HG03521 (cell line): ENCODE measurements around the gene CHRDL2.
"Not testable (repeated sequence)": the region's sequence is repeated elsewhere in the genome, so short reads cannot be mapped to it uniquely, and the experiment has no call there.

Source experiments
- ATAC-seq: cut with Tn5 transposase; IDR thresholded peaks from one replicate; pipeline ENCODE4 v1.9.1; 2021; ENCODE audit warnings: mild to moderate bottlenecking, moderate library complexity; ENCODE audit not compliant: unreplicated experiment

The CHRDL2 gene

DNA sequence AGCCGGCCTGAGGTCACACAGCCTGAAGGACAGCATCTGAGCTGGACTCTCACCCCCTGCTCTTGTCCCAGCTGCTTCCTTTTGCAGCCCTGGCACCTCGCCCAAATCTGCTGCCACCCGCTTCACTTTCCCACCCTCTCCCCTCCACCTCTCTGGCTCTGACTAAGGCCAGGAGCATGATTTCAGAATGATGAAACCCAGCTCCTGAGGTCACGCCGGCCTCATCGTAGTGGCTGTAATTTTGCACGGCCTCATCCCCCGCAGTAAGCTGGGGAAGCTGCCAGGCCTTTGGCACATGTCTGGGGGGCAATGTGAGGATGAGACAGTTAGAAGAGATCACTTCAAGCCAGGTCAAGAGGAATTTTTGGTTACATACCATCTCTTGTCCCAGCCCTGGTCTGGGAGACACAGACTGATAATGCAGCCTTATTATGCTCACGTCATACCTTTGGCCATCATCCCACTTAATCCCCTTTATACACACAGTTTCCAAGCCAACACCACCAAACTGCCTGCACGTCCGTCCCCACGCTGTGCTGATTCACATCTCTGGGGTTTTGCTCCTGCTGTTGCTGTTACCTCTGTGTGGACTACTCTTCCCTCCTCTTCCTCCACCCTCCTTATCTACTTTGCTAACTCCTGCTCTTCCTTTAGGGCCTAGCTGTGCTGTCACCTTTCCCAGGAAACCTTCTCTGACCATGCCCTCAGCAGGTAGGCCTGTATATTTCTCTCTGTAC lies 58.1 kb downstream of the CHRDL2 start:
- ATAC-seq: no peak

DNA sequence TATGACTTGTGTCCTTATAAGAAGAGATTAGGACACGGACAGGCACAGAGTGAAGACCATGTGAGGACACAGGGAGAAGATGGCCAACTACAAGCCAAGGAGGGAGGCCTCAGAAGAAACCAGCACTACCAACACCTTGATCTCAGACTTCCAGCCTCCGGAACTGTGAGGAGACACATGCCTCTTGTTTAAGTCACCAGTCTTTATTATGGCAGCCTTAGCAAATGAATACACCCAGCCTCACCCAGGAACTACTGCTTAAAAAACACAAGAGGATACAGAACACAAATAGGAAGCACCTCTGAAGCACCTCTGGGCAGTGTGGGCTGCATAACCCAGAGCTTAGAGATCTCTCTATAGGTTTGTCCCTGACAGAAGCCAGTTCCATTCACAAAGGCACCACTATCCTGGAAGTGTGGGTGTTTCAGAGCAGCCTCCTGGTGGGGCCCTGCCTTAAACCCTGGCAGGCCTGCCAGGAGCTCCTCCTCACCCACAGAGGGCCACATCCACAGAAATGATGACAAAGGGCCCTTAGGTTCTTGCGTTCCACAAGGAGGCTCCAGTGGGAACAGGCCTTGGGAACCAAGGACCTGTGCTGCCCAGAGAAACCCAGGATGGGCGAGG lies 58.8 kb downstream of the CHRDL2 start:
- no peak for ATAC-seq

DNA sequence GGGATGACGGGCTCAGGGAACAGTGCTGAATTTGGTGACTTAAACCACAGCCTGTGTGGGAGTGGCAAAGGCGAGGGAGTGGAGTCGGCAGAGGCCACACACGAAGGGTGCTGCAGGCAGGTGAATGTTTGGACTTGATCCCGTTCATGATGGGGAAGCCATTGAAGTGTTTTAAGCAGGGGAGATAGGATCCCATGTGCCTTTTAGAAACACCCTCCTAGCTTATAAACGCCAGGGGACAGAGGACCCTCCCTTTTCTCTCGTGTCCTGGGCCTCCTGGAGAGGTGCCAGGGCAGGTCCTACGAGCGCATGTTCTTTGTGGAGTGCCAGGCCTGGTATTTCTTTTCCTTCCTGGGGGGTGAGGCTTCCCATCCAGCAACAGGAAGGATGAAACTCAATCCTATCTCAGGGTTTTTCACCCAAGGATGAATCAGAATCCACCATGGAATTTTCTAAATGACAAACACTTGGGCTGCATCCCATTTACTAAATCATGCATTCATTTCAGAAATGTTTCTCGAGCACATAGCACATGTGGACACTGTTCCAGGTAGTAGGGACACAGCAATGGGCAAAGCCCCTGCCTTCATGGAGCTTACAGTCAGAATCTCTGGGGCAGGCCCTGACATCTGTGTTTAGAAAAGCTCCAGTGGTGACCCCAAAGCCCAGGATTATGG lies 59.6 kb downstream of the CHRDL2 start:
- no peak for ATAC-seq

DNA sequence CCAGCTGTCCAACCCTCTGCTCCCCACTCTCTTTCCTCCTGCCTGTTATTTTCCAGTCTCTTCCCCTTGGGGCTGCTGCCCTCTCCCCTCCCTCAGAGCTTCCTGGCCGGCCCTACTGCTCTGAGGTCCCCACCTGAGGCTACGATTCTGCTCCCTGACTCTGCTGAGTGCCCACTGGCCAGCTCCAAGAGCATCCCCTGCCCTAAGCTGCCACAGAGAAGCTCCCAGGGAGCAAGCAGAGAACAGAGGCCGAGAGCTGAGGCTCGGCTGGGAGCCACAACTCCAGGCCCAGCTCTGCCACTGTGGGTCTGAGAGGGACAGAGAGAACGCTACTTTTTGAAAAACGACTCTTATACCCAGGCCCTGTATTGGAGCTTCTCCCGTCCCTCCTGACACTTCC lies 61.1 kb downstream of the CHRDL2 start:
- ATAC-seq: no peak

DNA sequence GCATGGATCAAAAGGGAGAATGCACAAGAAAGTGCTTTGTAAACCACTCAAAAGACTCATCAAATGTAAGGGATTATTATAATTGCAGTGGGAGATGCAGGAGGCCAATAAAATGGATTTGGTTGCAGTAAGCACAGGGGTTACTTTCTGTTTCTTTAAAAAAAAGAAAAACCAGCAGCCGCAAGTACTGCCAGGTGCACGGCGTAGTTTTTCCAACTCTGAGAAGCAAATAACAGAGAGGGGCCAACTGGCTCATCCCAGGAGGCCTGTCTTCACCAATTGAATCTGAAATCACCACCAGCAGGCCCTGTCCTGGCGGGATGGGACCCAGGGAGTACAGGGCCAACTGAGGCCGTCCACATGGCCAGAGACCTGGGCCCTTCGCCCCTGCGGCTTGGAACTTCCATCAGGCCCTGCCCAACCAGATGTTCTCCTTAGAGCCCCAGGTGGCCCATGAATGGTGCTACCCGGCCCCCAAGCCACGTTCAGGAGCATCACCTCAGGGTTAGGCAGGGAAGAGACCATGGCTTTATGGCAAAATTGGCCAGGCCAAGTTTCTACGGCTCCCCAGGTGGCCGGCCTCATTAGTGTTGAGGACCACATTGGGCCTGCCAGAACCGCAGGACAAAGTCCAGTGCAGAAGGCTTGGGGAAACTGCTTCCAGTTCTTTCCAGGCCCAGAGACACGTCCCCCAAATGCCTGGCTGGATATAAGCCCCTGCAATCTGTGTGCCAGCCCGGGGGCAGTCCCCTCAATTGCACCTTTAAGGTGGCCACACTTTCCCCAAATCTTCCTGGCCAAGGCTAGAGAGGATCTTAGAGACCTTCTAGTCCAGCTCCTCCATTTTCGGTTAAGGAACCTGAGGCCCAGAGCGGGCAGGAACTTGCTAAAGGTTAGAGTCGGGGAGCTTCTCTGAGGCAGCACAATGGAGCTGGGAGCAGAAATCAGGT lies 61.7 kb downstream of the CHRDL2 start:
- ATAC-seq: no peak

DNA sequence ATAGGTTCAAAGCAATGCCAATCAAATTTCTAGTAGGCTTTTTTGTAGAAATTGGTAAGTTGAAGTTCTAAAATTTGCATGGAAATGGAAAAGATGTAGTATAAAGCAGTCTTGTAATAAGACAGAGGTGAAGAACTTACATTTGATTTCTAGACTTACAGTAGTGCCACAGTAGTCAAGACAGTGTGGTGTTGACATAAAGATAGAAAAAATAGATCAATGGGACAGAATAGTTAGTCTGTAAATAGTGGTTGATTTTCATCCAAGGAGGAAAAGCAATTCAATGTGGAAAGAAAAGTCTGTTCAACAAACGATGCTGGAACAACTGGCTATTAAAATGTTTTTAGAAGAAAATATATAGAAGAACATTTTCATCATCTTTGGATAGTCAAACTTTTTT lies 67.9 kb downstream of the CHRDL2 start:
- ATAC-seq: no peak

DNA sequence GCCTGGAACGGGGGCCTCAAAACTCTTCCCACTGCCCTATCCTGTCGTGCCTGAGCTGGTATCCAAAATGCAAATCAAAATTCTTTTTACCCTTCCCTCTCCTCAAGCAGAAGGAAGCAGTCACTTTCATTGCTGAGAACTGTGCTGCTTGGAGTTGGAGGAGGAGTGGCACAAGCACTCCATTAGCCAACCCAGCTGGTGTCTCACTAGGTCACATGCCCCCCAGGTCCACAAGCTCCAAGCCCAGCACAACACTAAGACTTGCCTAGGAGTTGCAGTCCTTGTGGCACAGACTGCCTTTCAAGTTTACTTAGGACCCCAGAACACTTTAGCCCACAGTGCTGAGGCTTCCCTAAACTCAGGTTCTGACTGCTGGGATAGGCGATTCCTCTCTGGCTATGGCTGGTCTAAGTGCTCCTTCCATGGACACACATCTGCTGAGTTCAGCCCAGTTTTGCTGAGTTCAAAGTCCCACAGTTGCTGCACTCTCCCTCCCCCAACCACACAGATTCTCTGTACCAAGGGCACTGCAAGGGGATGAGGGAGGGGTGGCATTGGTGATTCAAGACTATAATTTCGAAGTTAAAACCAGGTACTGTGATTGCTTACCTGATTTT lies 68.6 kb downstream of the CHRDL2 start:
- no peak for ATAC-seq

DNA sequence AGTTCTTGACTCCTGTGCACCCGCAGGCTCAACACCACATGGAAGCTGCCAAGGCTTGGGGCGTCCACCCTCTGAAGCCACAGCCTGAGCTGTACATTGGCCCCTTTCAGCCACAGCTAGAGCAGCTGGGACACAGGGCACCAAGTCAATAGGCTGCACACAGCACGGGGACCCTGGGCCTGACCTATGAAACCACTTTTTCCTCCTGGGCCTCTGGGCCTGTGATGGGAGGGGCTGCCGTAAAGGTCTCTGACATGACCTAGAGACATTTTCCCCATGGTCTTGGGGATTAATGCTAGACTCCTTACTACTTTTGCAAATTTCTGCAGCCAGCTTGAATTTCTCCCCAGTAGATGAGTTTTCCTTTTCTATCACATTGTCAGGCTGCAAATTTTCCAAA lies 72.1 kb downstream of the CHRDL2 start:
- ATAC-seq: not testable (repeated sequence)

DNA sequence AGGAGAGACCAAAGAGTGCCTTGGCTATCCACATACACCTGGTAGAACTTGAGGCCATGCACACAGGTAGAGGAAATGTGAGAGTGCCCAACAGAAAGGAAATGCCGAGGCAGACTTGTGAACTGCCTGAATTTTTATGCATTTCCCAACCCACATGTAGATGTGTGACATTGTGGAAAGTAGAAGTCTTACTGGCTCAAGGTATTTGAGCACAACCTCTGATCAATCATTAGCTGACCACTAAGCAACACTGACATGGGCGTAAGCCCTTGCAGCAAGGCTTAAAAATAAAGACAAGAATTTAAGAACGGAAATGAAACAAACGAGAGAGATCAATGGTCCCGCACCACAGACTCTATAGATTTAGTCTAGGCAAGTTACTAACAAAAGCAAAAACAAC lies 76.2 kb downstream of the CHRDL2 start:
- ATAC-seq: no peak

DNA sequence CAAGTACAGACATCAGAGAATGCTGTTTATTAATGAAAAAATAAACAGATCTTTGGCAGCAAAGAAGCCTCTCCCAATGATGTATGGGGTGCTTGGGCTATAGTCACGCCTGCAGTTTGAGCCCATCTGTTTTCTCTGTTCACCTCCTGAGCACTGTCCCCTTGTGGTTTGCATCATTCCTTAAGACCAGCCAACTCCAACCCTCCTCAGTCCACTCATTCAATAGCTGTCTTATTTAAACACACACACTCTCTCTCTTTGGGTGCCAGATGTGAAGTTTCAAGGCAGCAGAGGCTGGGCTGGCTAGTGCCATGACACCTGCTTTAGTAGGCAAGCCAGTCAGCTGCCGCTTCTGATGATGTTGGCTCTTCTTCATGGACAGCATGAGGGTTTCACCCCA lies 80.7 kb downstream of the CHRDL2 start:
- ATAC-seq: no peak

DNA sequence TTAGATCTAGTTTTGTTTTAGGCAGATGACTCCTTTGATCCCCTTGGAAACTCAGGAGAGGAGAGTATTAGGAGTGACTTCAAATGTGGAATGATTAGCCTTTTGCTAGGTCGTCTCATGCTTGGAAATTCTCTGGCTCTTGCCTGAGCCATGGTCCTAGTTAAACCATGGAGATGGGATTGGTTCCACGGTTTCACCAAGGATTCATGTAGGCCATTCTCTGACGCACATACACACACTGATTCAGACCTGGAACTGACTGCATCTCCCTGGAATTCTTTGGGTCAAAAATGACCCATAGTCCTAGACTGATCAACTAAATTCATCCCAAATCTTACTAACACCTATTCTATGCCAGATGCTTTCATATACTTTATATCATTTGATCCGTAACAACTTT lies 82.3 kb downstream of the CHRDL2 start:
- no peak for ATAC-seq

DNA sequence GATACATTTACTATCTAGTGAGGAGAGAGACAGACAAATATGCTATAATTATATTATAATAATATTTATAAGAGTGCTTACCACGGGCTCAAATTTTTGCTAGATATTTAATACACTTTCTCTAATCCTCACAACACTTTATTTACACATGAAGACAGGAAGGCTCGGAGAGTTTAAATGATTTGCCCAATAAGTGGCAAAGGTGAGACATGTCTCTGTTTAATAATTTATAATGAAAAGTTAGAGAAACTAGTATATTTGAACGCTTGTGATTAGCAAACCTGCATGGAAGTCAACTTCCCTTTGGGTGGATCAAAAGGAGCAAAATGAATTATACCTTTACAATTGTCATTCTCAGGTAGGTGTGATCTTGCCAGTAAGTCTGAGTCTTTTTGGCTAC lies 83.4 kb downstream of the CHRDL2 start:
- ATAC-seq: no peak

DNA sequence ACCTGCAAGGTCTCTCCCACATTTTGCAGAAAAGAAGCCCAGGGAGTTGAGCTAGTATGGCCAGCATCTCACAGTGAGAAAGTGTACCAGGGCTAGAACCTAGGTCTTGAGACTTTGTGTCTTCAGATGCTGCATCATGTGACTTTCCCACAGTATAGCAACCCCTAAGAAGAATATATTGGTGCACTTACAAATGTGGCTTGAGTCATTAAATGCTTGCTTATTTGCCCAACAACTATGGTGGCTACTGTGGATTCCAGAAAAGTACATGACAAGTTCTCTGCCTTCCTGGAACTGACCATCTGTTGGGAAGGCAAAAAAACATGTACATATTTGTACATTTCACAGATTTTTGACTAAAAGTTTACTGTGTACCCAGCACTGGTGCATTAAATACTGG lies 83.8 kb downstream of the CHRDL2 start:
- no peak for ATAC-seq

DNA sequence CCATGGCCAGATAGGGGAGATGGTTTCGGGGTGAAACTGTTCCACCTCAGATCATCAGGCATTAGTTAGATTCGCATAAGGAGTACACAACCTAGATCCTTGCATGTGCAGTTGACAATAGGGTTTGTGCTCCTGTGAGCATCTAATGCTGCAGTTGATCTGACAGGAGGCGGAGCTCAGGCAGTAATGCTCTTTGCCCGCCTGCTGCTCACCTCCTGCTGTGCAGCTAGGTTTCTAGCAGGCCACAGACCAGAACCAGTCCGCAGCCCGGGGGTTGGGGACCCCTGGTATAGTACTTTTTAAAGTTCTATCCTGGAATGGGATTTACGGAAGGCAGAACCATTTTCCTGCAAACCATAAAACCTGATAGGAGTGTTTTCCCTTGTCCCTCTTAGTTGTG lies 84.3 kb downstream of the CHRDL2 start:
- no peak for ATAC-seq
